Naive thymus-derived CD8-positive, alpha-beta T cell (primary cell): ENCODE measurements around the gene INVS. TPM values are rescaled to one million over a fixed set of nuclear protein-coding genes. Genes with fewer than 3 reads are reported as not detected.

Source experiments
- ATAC-seq, 2 donors: fragments of 150-1000 bp; cut with Tn5 transposase in 1 of 2; sonication (Bioruptor Pico), chemical (Tn5 transposase) in 1 of 2; 1 replicate in 1 of 2; 2 replicates in 1 of 2; pipeline ENCODE4 v1.10.0; 2021; ENCODE audit warnings: mild to moderate bottlenecking in 2 of 2, moderate library complexity in 2 of 2
- POLR2A ChIA-PET: fragments of 350-600 bp; sonication (Branson Sonifier 250); formaldehyde crosslinking; loops from one replicate; lab custom pipeline; 2021; ENCODE audit warnings: antibody characterized with exemption; lab: Charles Lee
- DNase-seq, 10 donors: peaks; one replicate each; pipeline versions ENCODE4 v3.0.0 to v3.0.0-alpha.2; 2020 to 2022
- H3K27ac Mint-ChIP-seq, 10 donors: one replicate each; pipeline ENCODE4 v1.8.0; 2020 to 2022; ENCODE audit warnings: mild to moderate bottlenecking in 10 of 10, mixed read lengths in 10 of 10, moderate library complexity in 4 of 10, inconsistent platforms in 1 of 10
- H3K27me3 Mint-ChIP-seq, 5 donors: one replicate each; pipeline ENCODE4 v1.8.0; 2021 to 2022; ENCODE audit warnings: mixed read lengths in 5 of 5
- H3K36me3 Mint-ChIP-seq, 3 donors: one replicate each; pipeline ENCODE4 v1.8.0; 2020 to 2022; ENCODE audit warnings: mixed read lengths in 3 of 3, mild to moderate bottlenecking in 2 of 3, inconsistent platforms in 1 of 3
- H3K4me1 Mint-ChIP-seq, 4 donors: one replicate each; pipeline ENCODE4 v1.8.0; 2021 to 2022; ENCODE audit warnings: mixed read lengths in 4 of 4
- H3K4me3 Mint-ChIP-seq, 10 donors: one replicate each; pipeline ENCODE4 v1.8.0; 2020 to 2022; ENCODE audit warnings: mild to moderate bottlenecking in 10 of 10, mixed read lengths in 10 of 10, moderate library complexity in 6 of 10, inconsistent platforms in 1 of 10
- H3K9me3 Mint-ChIP-seq, 9 donors: one replicate each; pipeline ENCODE4 v1.8.0; 2020 to 2022; ENCODE audit warnings: mixed read lengths in 9 of 9, mild to moderate bottlenecking in 3 of 9, inconsistent platforms in 1 of 9, moderate library complexity in 1 of 9
- polyA plus RNA-seq, 3 donors: library from polyadenylated mRNA; unstranded; fragments of 300-500 nt; fragmentation: Illumina TruSeq; gene quantifications; one replicate each; pipeline ENCODE4 v1.2.3, GENCODE V29; 2021
- total RNA-seq, 8 experiments: library from RNA in 2 of 8; stranded (reverse) in 2 of 8; gene quantifications; one replicate each; pipeline ENCODE4 v1.2.3 and lab custom pipeline; 2021 to 2026

Gene INVS
- total and polyA plus RNA-seq, 5 experiments from 2014 or later, result 5.5 to 22.1 (median 10.5) TPM

GRCh38 chr9:100104314-100104713 lies 5.3 kb downstream of the INVS start:
- ATAC-seq, result no peak
- POLR2A ChIA-PET, result no interaction called here
- H3K27ac Mint-ChIP-seq, result no peak overlapping the region
- peaks cover 0 to 25% (median 4%) of the 10 kb centered on the region in 3 donors for H3K36me3 Mint-ChIP-seq
- H3K4me1 Mint-ChIP-seq, result peaks cover 3 to 16% (median 12%) of the 10 kb centered on the region in 4 donors
- no peak overlapping the region for H3K4me3 Mint-ChIP-seq
- DNase-seq, result no peak
- no peaks in the 10 kb centered on the region for H3K9me3 Mint-ChIP-seq
- no peaks in the 10 kb centered on the region for H3K27me3 Mint-ChIP-seq

- POLR2A ChIA-PET, result no interaction called here
- Mint-ChIP-seq H3K9me3 (no peaks in the 10 kb centered on the region), H3K27me3 (no peaks in the 10 kb centered on the region), H3K36me3 (peaks cover 0 to 38% (median 12%) of the 10 kb centered on the region in 3 donors), H3K27ac (no peak overlapping the region), H3K4me3 (no peak overlapping the region), H3K4me1 (peaks cover 0 to 7% (median 3%) of the 10 kb centered on the region in 4 donors)
- DNase-seq (no peak), ATAC-seq (no peak)
Measured at GRCh38 chr9:100105861-100106260, 6.8 kb downstream of the INVS start.

- no peak for DNase-seq
- POLR2A ChIA-PET, result no interaction called here
- H3K4me3 Mint-ChIP-seq, result no peak overlapping the region
- no peaks in the 10 kb centered on the region for H3K9me3 Mint-ChIP-seq
- ATAC-seq, result no peak
- no peak overlapping the region for H3K27ac Mint-ChIP-seq
- peaks cover 0 to 42% (median 12%) of the 10 kb centered on the region in 3 donors for H3K36me3 Mint-ChIP-seq
- peaks cover 2 to 11% (median 7%) of the 10 kb centered on the region in 4 donors for H3K4me1 Mint-ChIP-seq
- H3K27me3 Mint-ChIP-seq, result no peaks in the 10 kb centered on the region
Measured at GRCh38 chr9:100106616-100107015, 7.6 kb downstream of the INVS start.

- H3K9me3 Mint-ChIP-seq, result no peaks in the 10 kb centered on the region
- no peak for ATAC-seq
- no peak for DNase-seq
- H3K27me3 Mint-ChIP-seq, result no peaks in the 10 kb centered on the region
- no peak overlapping the region for H3K27ac Mint-ChIP-seq
- H3K4me3 Mint-ChIP-seq, result no peak overlapping the region
- peaks cover 0 to 41% (median 12%) of the 10 kb centered on the region in 3 donors for H3K36me3 Mint-ChIP-seq
- POLR2A ChIA-PET, result interaction anchor here (0.7 kb wide), 1 partner anchor 73 kb away, joined by 3 read pairs; no protein-coding TSS in a partner anchor
- H3K4me1 Mint-ChIP-seq, result peaks cover 6 to 20% (median 14%) of the 10 kb centered on the region in 4 donors
Measured at GRCh38 chr9:100108559-100108958, 9.5 kb downstream of the INVS start.

- Mint-ChIP-seq H3K4me1 (peaks cover 8 to 19% (median 17%) of the 10 kb centered on the region in 4 donors), H3K27ac (peak overlapping the region in 1 of 10 donors; percentile 24), H3K4me3 (no peak overlapping the region), H3K36me3 (peaks cover 0 to 51% (median 14%) of the 10 kb centered on the region in 3 donors), H3K27me3 (no peaks in the 10 kb centered on the region), H3K9me3 (no peaks in the 10 kb centered on the region)
- POLR2A ChIA-PET, result interaction anchor here (0.5 kb wide), 1 partner anchor 1830 kb away, joined by 3 read pairs; no protein-coding TSS in a partner anchor
- no peak for ATAC-seq
- DNase-seq, result no peak
Measured at GRCh38 chr9:100111235-100111634, 12.2 kb downstream of the INVS start.

- Mint-ChIP-seq H3K9me3 (no peaks in the 10 kb centered on the region), H3K4me3 (no peak overlapping the region), H3K27ac (peak overlapping the region in 2 of 10 donors; percentile 21 to 51), H3K36me3 (peaks cover 0 to 60% (median 20%) of the 10 kb centered on the region in 3 donors), H3K27me3 (no peaks in the 10 kb centered on the region), H3K4me1 (peaks cover 8 to 19% (median 17%) of the 10 kb centered on the region in 4 donors)
- no peak for ATAC-seq
- POLR2A ChIA-PET, result interaction anchor here (0.6 to 0.7 kb wide), 3 partner anchors 47 to 167 kb away, joined by 3 to 4 read pairs (median 4); no protein-coding TSS in a partner anchor
- DNase-seq, result no peak
Measured at GRCh38 chr9:100112677-100113336, 13.8 kb downstream of the INVS start.

GRCh38 chr9:100117316-100117715 lies 18.3 kb downstream of the INVS start:
- H3K27me3 Mint-ChIP-seq, result no peaks in the 10 kb centered on the region
- H3K36me3 Mint-ChIP-seq, result peaks cover 0 to 61% (median 18%) of the 10 kb centered on the region in 3 donors
- H3K9me3 Mint-ChIP-seq, result no peaks in the 10 kb centered on the region
- POLR2A ChIA-PET, result no interaction called here
- ATAC-seq, result no peak
- H3K27ac Mint-ChIP-seq, result peak overlapping the region in 1 of 10 donors; percentile 38
- peaks cover 5 to 21% (median 12%) of the 10 kb centered on the region in 4 donors for H3K4me1 Mint-ChIP-seq
- DNase-seq, result no peak
- no peak overlapping the region for H3K4me3 Mint-ChIP-seq

- Mint-ChIP-seq H3K4me1 (peaks cover 1 to 11% (median 8%) of the 10 kb centered on the region in 4 donors), H3K27ac (no peak overlapping the region), H3K9me3 (no peaks in the 10 kb centered on the region), H3K4me3 (no peak overlapping the region), H3K36me3 (peaks cover 0 to 53% (median 16%) of the 10 kb centered on the region in 3 donors), H3K27me3 (no peaks in the 10 kb centered on the region)
- ATAC-seq (no peak), DNase-seq (no peak)
- POLR2A ChIA-PET, result no interaction called here
Measured at GRCh38 chr9:100120286-100120685, 21.2 kb downstream of the INVS start.

- POLR2A ChIA-PET, result no interaction called here
- Mint-ChIP-seq H3K27me3 (no peaks in the 10 kb centered on the region), H3K4me1 (peaks cover 1 to 11% (median 8%) of the 10 kb centered on the region in 4 donors), H3K9me3 (no peaks in the 10 kb centered on the region), H3K36me3 (peaks cover 0 to 53% (median 23%) of the 10 kb centered on the region in 3 donors), H3K27ac (peak overlapping the region in 1 of 10 donors; percentile 46), H3K4me3 (no peak overlapping the region)
- ATAC-seq (no peak), DNase-seq (no peak)
Measured at GRCh38 chr9:100125236-100125635, 26.2 kb downstream of the INVS start.

- H3K27ac Mint-ChIP-seq, result no peak overlapping the region
- POLR2A ChIA-PET, result no interaction called here
- H3K36me3 Mint-ChIP-seq, result peaks cover 0 to 51% (median 21%) of the 10 kb centered on the region in 3 donors
- DNase-seq, result no peak
- H3K27me3 Mint-ChIP-seq, result no peaks in the 10 kb centered on the region
- H3K9me3 Mint-ChIP-seq, result no peaks in the 10 kb centered on the region
- ATAC-seq, result no peak
- peaks cover 1 to 7% (median 3%) of the 10 kb centered on the region in 4 donors for H3K4me1 Mint-ChIP-seq
- H3K4me3 Mint-ChIP-seq, result peak overlapping the region in 1 of 10 donors; percentile 34
Measured at GRCh38 chr9:100125910-100126309, 26.9 kb downstream of the INVS start.

GRCh38 chr9:100126423-100126822 lies 27.4 kb downstream of the INVS start:
- Mint-ChIP-seq H3K4me1 (peaks cover 0 to 7% (median 2%) of the 10 kb centered on the region in 4 donors), H3K4me3 (no peak overlapping the region), H3K27me3 (no peaks in the 10 kb centered on the region), H3K27ac (no peak overlapping the region), H3K36me3 (peaks cover 0 to 50% (median 21%) of the 10 kb centered on the region in 3 donors), H3K9me3 (no peaks in the 10 kb centered on the region)
- ATAC-seq, result no peak
- POLR2A ChIA-PET, result no interaction called here
- DNase-seq, result no peak

- Mint-ChIP-seq H3K27me3 (no peaks in the 10 kb centered on the region), H3K9me3 (no peaks in the 10 kb centered on the region), H3K4me3 (no peak overlapping the region), H3K4me1 (peaks cover 0 to 3% (median 0%) of the 10 kb centered on the region in 4 donors), H3K27ac (no peak overlapping the region), H3K36me3 (peaks cover 0 to 71% (median 41%) of the 10 kb centered on the region in 3 donors)
- POLR2A ChIA-PET, result no interaction called here
- ATAC-seq, result no peak
- DNase-seq, result no peak
Measured at GRCh38 chr9:100129772-100130171, 30.7 kb downstream of the INVS start.

- no peak overlapping the region for H3K4me3 Mint-ChIP-seq
- no peaks in the 10 kb centered on the region for H3K27me3 Mint-ChIP-seq
- H3K36me3 Mint-ChIP-seq, result peaks cover 0 to 63% (median 36%) of the 10 kb centered on the region in 3 donors
- H3K9me3 Mint-ChIP-seq, result no peaks in the 10 kb centered on the region
- DNase-seq (no peak), ATAC-seq (no peak)
- peaks cover 0 to 4% (median 0%) of the 10 kb centered on the region in 4 donors for H3K4me1 Mint-ChIP-seq
- no peak overlapping the region for H3K27ac Mint-ChIP-seq
- POLR2A ChIA-PET, result no interaction called here
Measured at GRCh38 chr9:100131216-100131615, 32.2 kb downstream of the INVS start.
